Measurements from ENCODE around the gene SELENOW.

SELENOW gene

DNA sequence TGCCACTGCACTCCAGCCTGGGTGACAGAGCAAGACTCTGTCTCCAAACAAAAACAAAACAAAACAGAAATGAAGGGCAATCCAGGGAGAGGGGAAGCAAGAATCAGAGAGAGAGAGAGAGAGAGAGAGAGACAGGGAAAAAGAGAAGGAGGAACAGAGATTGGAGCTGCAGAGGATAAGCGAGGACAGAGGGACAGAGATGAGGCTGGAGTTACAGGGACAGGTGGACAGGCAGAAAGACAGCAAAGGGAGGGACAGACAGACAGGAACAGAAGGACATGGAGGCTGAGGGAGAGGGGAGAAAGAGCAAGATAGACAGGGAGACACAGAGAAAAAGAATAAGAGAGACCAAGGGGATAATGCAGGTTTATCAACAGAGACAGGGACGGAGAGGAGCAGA lies 41.9 kb downstream of the SELENOW start:
- no peak for DNase-seq (ENCODE audit: low spot score)

DNA sequence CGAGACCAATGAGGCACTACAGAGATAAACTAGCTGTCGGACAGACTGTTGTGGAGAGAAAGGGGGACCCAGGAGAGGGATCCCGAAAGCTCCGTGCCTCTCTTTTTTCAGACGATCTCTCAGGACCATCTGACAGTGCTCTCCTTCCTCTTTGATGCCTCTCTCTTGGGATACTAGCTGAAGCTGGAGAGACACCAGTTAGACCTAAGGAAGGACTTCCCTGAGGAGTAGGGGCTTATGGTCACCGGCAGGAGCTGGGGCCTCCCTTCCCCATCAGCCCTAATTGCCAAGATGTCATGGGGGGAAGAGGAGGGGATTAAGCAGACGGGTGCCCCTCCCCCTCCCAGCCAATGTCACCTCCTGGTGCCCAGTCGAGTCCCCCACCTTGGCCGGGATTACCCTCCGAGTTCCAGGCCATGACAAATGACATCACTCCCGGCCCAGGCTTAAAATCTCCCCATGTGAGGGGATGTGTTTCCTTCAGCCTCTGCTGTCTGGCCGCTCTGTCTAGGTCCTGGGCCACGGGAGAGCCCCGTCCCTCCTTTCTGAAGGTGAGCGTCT lies 43.0 kb downstream of the SELENOW start, which contains the start of gene CRX:
Gene CRX (plus strand): TSS at position 478 of the 561 bp plus-strand sequence. CDS start 12,507 bp downstream, outside the sequence.
- DNase-seq (ENCODE audit: low spot score) = no peak

DNA sequence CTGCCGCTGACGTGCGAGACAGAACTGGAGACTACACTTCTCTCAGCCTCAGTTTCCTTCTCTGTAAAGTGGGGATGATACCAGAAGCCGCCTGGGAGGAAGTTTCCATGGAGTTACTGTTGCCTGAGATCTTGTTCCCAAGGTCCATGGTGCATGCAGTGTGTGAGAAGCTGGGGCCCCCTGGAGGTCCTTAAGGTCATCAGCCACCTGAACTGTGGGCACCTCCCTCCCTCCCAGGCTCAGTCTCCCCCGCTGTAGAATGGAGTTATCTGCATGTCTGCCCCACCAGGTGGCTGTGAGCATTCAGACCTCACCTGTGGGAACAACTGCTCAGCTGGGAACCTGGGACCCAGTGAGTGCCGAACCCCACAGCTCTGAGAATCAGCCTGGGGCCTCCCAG lies 45.9 kb downstream of the SELENOW start:
- no peak for DNase-seq (ENCODE audit: low spot score)

DNA sequence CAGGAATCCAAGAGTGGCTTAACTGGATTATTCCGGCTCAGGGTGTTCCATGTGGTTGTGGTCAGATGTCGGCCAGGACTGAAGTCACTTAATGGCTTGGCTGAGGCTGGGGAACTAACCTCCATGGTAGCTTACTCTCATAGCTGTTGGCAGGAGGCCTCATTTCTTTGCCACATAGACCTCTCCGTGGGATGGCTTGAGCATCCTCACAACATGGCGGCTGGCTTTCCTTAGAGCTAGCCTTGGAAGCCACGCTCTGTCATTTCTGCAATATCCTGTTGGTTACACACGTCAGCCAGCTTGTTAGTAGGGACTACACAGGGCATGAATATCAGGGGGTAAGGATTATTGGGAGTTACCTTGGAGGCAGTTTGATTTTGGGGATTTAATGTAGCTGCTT lies 48.3 kb downstream of the SELENOW start:
- no peak for DNase-seq (ENCODE audit: low spot score)

DNA sequence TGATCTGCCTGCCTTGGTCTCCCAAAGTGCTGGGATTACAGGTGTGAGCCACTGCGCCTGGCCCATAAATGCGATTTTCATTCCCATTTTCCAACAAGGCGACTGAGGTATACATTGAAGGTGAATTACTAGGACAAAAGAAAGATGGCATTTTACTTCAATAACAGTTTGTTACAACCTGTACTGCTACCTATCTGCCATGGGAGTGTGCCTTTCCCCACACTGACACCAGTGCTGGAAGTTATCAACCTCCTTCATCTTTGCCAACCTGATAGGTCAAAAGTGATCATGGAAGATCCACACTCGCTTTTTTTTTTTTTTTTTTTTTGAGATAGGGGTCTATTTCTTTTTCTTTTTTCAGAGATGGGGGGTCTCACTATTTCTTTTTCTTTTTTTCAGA lies 54.2 kb downstream of the SELENOW start:
- no peak for DNase-seq (ENCODE audit: low spot score)

All from globus pallidus (tissue), 1 donor.